Right lobe of liver (tissue), 4 donors: ENCODE measurements around the gene EXOC3.

Experiments used
- CTCF ChIP-seq, 4 donors: fragments of 200-600 bp in 3 of 4; fragments of 450-650 bp in 1 of 4; IDR thresholded peaks; one replicate each; pipeline versions ENCODE4 v1.5.1 to v1.8.0; 2016 to 2022; ENCODE audit warnings: antibody characterized with exemption in 4 of 4, mild to moderate bottlenecking in 2 of 4
- POLR2A ChIP-seq: fragments of 450-650 bp; IDR thresholded peaks from one replicate; pipeline ENCODE4 v1.6.1; 2017; ENCODE audit warnings: antibody characterized with exemption, mild to moderate bottlenecking
- donor health status: DM: no; HTN: no; CAD: no.
- donor health status: DM: no; HTN: no; CAD: no.
- donor health status: DM: no; HTN: yes; CAD: no.

GRCh38 chr5:432928-433791 lies 9.8 kb upstream of the EXOC3 start:
- TF ChIP-seq CTCF (IDR thresholded peaks at IDR 0.05) (no peak), POLR2A (no peak)
